ENCODE results near the gene PPP4R4. TPM values are rescaled to one million over a fixed set of nuclear protein-coding genes. Genes with fewer than 3 reads are reported as not detected.
"Not testable (repeated sequence)": the region's sequence is repeated elsewhere in the genome, so short reads cannot be mapped to it uniquely, and the experiment has no call there.

Gene PPP4R4
- polyA plus RNA-seq, 1 donor from 2014 or later = 4.8 TPM

GRCh38 chr14:94152676-94153075 is 21.4 kb upstream of the PPP4R4 start:
- H3F3A ChIP-seq (ENCODE audit: insufficient read depth, low read length, poor library complexity, severe bottlenecking) = no peaks in the 10 kb centered on the region
- no peak overlapping the region for H2AFZ ChIP-seq (ENCODE audit: low read depth, low read length)
- no peaks in the 10 kb centered on the region for H3K36me3 ChIP-seq (ENCODE audit: insufficient read depth, low read length)
- H3K79me2 ChIP-seq (replicated peaks; ENCODE audit: insufficient read depth, low read length) = no peaks in the 10 kb centered on the region
- H3K9me2 ChIP-seq (ENCODE audit: insufficient read depth, low read length) = no peaks in the 10 kb centered on the region
- no peak overlapping the region for H3K4me3 ChIP-seq (ENCODE audit: low read length)
- H3K27me3 ChIP-seq (ENCODE audit: insufficient read depth, low read depth, low read length) = no peaks in the 10 kb centered on the region
- H4K20me1 ChIP-seq (ENCODE audit: insufficient read depth) = no peaks in the 10 kb centered on the region
- no peak overlapping the region for H3K4me2 ChIP-seq (ENCODE audit: low read length)
- H3K27ac ChIP-seq (ENCODE audit: low read length) = no peak overlapping the region
- TF ChIP-seq SMC3 (conservative IDR thresholded peaks at IDR 0.05; ENCODE audit: poor library complexity) = no peak
- TF ChIP-seq, protein P1, sequence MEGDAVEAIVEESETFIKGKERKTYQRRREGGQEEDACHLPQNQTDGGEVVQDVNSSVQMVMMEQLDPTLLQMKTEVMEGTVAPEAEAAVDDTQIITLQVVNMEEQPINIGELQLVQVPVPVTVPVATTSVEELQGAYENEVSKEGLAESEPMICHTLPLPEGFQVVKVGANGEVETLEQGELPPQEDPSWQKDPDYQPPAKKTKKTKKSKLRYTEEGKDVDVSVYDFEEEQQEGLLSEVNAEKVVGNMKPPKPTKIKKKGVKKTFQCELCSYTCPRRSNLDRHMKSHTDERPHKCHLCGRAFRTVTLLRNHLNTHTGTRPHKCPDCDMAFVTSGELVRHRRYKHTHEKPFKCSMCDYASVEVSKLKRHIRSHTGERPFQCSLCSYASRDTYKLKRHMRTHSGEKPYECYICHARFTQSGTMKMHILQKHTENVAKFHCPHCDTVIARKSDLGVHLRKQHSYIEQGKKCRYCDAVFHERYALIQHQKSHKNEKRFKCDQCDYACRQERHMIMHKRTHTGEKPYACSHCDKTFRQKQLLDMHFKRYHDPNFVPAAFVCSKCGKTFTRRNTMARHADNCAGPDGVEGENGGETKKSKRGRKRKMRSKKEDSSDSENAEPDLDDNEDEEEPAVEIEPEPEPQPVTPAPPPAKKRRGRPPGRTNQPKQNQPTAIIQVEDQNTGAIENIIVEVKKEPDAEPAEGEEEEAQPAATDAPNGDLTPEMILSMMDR (IDR thresholded peaks at IDR 0.05; ENCODE audit: poor library complexity, severe bottlenecking) = no peak
- H3K9ac ChIP-seq (ENCODE audit: low read length) = no peak overlapping the region
- no peaks in the 10 kb centered on the region for H3K9me3 ChIP-seq (ENCODE audit: low read length)

GRCh38 chr14:94153750-94154342 is 20.3 kb upstream of the PPP4R4 start:
- no peaks in the 10 kb centered on the region for H3K9me2 ChIP-seq (ENCODE audit: insufficient read depth, low read length)
- no peak for TF ChIP-seq RAD21 (conservative IDR thresholded peaks at IDR 0.05)
- TF ChIP-seq EP300 (conservative IDR thresholded peaks at IDR 0.05; ENCODE audit: poor library complexity, severe bottlenecking) = no peak
- no peak for TF ChIP-seq EZH2 (IDR thresholded peaks at IDR 0.05; ENCODE audit: borderline replicate concordance, insufficient read depth, low read length, poor library complexity, severe bottlenecking)
- no peak for TF ChIP-seq SMC3 (conservative IDR thresholded peaks at IDR 0.05; ENCODE audit: poor library complexity)
- TF ChIP-seq, protein P1 (IDR thresholded peaks at IDR 0.05; ENCODE audit: poor library complexity, severe bottlenecking) = no peak
- no peaks in the 10 kb centered on the region for H3K36me3 ChIP-seq (ENCODE audit: insufficient read depth, low read length)
- no peak overlapping the region for H3K9ac ChIP-seq (ENCODE audit: low read length)
- H3K27me3 ChIP-seq (ENCODE audit: insufficient read depth, low read depth, low read length) = no peaks in the 10 kb centered on the region
- H3K79me2 ChIP-seq (replicated peaks; ENCODE audit: insufficient read depth, low read length) = no peaks in the 10 kb centered on the region
- no peaks in the 10 kb centered on the region for H3K9me3 ChIP-seq (ENCODE audit: low read length)
- H4K20me1 ChIP-seq (ENCODE audit: insufficient read depth) = no peaks in the 10 kb centered on the region
- H3F3A ChIP-seq (ENCODE audit: insufficient read depth, low read length, poor library complexity, severe bottlenecking) = no peaks in the 10 kb centered on the region
- H3K27ac ChIP-seq (ENCODE audit: low read length) = no peak overlapping the region
- H3K4me3 ChIP-seq (ENCODE audit: low read length) = no peak overlapping the region
- no peak overlapping the region for H3K4me2 ChIP-seq (ENCODE audit: low read length)
- no peak overlapping the region for H2AFZ ChIP-seq (ENCODE audit: low read depth, low read length)

GRCh38 chr14:94156143-94156542 is 18.0 kb upstream of the PPP4R4 start:
- not testable (repeated sequence) for H2AFZ ChIP-seq (ENCODE audit: low read depth, low read length); H3K9me2 ChIP-seq (ENCODE audit: insufficient read depth, low read length); H3K79me2 ChIP-seq (replicated peaks; ENCODE audit: insufficient read depth, low read length); H3K27me3 ChIP-seq (ENCODE audit: insufficient read depth, low read depth, low read length); H3K4me3 ChIP-seq (ENCODE audit: low read length); H3K9ac ChIP-seq (ENCODE audit: low read length); H4K20me1 ChIP-seq (ENCODE audit: insufficient read depth); H3K36me3 ChIP-seq (ENCODE audit: insufficient read depth, low read length); H3K9me3 ChIP-seq (ENCODE audit: low read length); H3F3A ChIP-seq (ENCODE audit: insufficient read depth, low read length, poor library complexity, severe bottlenecking); H3K4me2 ChIP-seq (ENCODE audit: low read length); H3K27ac ChIP-seq (ENCODE audit: low read length)
